CD4-positive, alpha-beta T cell (primary cell): Measurements from ENCODE around the gene PORCN. TPM values are rescaled to one million over a fixed set of nuclear protein-coding genes. Genes with fewer than 3 reads are reported as not detected.
A peak's percentile ranks its signal among the peaks of the same experiment; 100 is the strongest.

ENCODE experiments used
- ATAC-seq: fragments of 200-7000 bp; cut with Tn5 transposase; one replicate; pipeline ENCODE4 v1.10.0; 2022; ENCODE audit warnings: mild to moderate bottlenecking; ENCODE audit not compliant: poor library complexity
- CTCF ChIA-PET: fragments of 350-600 bp; sonication (Branson Sonifier 250); formaldehyde crosslinking; loops from one replicate; lab custom pipeline; 2021; ENCODE audit warnings: antibody characterized with exemption, inconsistent platforms; lab: Charles Lee
- POLR2A ChIA-PET: fragments of 350-600 bp; sonication (Branson Sonifier 250); formaldehyde crosslinking; loops from one replicate; lab custom pipeline; 2021; ENCODE audit warnings: antibody characterized with exemption, inconsistent platforms; lab: Charles Lee
- DNase-seq, 14 experiments: peaks; one replicate each; pipeline ENCODE4 v3.0.0-alpha.2; 2013 to 2020; ENCODE audit warnings: mixed read lengths in 2 of 14
- H3K27ac ChIP-seq, 2 donors: one replicate each; pipeline versions ENCODE4 v1.5.1 to v1.7.0; 2013; ENCODE audit warnings: low read length in 2 of 2, low read depth in 1 of 2, mild to moderate bottlenecking in 1 of 2
- H3K27me3 ChIP-seq, 2 experiments: 1 replicate in 1 of 2; 2 replicates in 1 of 2; pipeline versions ENCODE4 v1.6.1 to v1.7.0; 2013; ENCODE audit warnings: low read length in 2 of 2, control low read depth in 1 of 2, mild to moderate bottlenecking in 1 of 2, moderate library complexity in 1 of 2; ENCODE audit not compliant: insufficient read depth in 2 of 2, control insufficient read depth in 1 of 2
- H3K36me3 ChIP-seq: one replicate; pipeline ENCODE4 v1.6.1; 2013; ENCODE audit warnings: low read length, control low read depth; ENCODE audit not compliant: insufficient read depth
- H3K4me1 ChIP-seq: one replicate; pipeline ENCODE4 v1.6.1; 2013; ENCODE audit warnings: low read length, control low read depth; ENCODE audit not compliant: insufficient read depth
- H3K4me3 ChIP-seq: one replicate; pipeline ENCODE4 v1.5.1; 2013; ENCODE audit warnings: mild to moderate bottlenecking, low read length, moderate library complexity
- H3K9me3 ChIP-seq, 2 experiments: 1 replicate in 1 of 2; 2 replicates in 1 of 2; pipeline versions ENCODE4 v1.6.1 to v1.7.0; 2013; ENCODE audit warnings: low read length in 2 of 2, mild to moderate bottlenecking in 2 of 2, control low read depth in 1 of 2, moderate library complexity in 1 of 2; ENCODE audit not compliant: control insufficient read depth in 1 of 2, insufficient read depth in 1 of 2
- H3K27ac Mint-ChIP-seq: one replicate; pipeline ENCODE4 v1.8.0; 2020; ENCODE audit warnings: mixed read lengths
- H3K27me3 Mint-ChIP-seq: one replicate; pipeline ENCODE4 v1.8.0; 2021; ENCODE audit warnings: mixed read lengths
- H3K36me3 Mint-ChIP-seq: one replicate; pipeline ENCODE4 v1.8.0; 2021; ENCODE audit warnings: low read depth, mixed read lengths
- H3K4me1 Mint-ChIP-seq: one replicate; pipeline ENCODE4 v1.8.0; 2021; ENCODE audit warnings: low read depth, mixed read lengths
- H3K4me3 Mint-ChIP-seq: one replicate; pipeline ENCODE4 v1.8.0; 2020; ENCODE audit warnings: mild to moderate bottlenecking, mixed read lengths
- H3K9me3 Mint-ChIP-seq: one replicate; pipeline ENCODE4 v1.8.0; 2020; ENCODE audit warnings: mixed read lengths
- CTCF ChIP-seq: fragments of 200-600 bp; IDR thresholded peaks from one replicate; pipeline ENCODE4 v1.8.0; 2022; ENCODE audit warnings: antibody characterized with exemption, mild to moderate bottlenecking
- intact Hi-C, 2 experiments: fragments of 100-400 bp; cut with DNase I in 1 of 2; cut with micrococcal nuclease in 1 of 2; formaldehyde crosslinking; loops; one replicate each; pipeline versions ENCODE4 v1.15.1 to v1.9.0; 2023 to 2025; cut with DNase I, micrococcal nuclease
- total RNA-seq, 174 experiments: library from RNA in 2 of 174; stranded (reverse) in 2 of 174; gene quantifications; one replicate each; pipeline ENCODE4 v1.2.3 and lab custom pipeline; 2021 to 2026

Gene PORCN
- total RNA-seq, 2 experiments from 2014 or later, result 12.0 to 14.1 TPM

- peak overlapping the region; percentile 89 for H3K27ac Mint-ChIP-seq
- H3K4me1 Mint-ChIP-seq, result peaks cover 32% of the 10 kb centered on the region
- CTCF ChIA-PET, result interaction anchor here (2.8 kb wide), 1 partner anchor 19 kb away, joined by 9 read pairs; the partner anchor contains the start of gene TBC1D25
- peaks cover 22% of the 10 kb centered on the region for H3K36me3 Mint-ChIP-seq
- Histone ChIP-seq H3K36me3 (peaks cover 5% of the 10 kb centered on the region), H3K4me1 (peaks cover 41% of the 10 kb centered on the region), H3K27ac (peak overlapping the region; percentile 65), H3K9me3 (no peaks in the 10 kb centered on the region), H3K4me3 (peak overlapping the region; percentile 76), H3K27me3 (no peaks in the 10 kb centered on the region)
- no peaks in the 10 kb centered on the region for H3K27me3 Mint-ChIP-seq
- ATAC-seq (no peak), DNase-seq (peak in 2 of 14 experiments; percentile 5 to 14)
- intact Hi-C loops, result loop anchor here (1.0 to 5.0 kb wide), 4 partner anchors 18 to 76 kb away; partner anchors contain the start of genes FTSJ1 (in 2 of the 2), RBM3 (in 1 of the 2), TBC1D25 (in 1 of the 2) and WDR13 (in 1 of the 2)
- H3K9me3 Mint-ChIP-seq, result no peaks in the 10 kb centered on the region
- no peak for TF ChIP-seq CTCF
- H3K4me3 Mint-ChIP-seq, result peak overlapping the region; percentile 92
- POLR2A ChIA-PET, result interaction anchor here (1.7 to 2.0 kb wide), 2 partner anchors 19 to 53 kb away, joined by 6 to 7 read pairs; partner anchors contain the start of genes RBM3 and TBC1D25
Measured at GRCh38 chrX:48520976-48521352, 12.2 kb downstream of the PORCN start.

DNA sequence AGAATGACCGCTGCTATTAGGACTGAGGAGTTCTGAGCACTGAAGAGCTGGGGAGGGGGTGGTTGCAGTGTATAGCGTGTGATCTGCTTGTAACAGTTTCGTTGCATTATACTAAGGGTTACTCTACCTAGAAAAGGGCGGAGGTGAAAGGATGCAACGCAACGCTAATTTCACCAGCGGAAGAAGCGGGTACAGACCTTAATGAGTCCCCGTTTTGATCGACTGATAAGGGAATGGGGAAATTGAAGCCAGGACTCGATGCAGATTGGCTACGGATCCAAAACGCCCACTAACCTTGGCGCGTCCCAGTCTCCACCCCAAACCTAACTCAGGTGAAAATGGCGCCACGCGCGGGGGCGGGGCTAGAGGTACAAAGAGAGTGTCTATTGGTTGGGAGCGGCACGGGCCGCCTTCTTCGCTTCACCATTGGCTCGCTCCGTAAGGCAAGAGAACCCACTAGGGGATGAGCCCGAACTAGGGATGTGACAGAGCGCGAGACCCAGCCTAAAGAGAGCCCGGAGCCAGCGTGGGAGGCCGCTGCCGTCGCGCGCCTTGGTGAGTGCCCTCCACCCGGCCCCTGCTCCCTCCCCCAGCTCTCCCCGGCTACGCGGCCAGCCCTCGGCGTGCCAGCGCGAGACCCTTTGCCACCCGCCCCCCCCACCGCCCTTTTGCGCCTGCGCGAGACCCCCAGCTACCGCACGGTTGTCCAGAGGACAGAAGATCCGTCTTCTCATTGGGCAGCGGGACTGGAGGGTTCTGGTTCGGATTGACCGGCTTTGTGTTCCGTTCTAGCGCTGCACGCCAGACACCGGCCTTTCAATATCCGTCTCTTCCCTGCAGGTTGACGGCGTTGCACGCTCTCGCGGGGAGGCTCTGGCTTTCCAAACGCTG is 12.8 kb downstream of the PORCN start, which contains the start of gene EBP:
Gene EBP (plus strand): TSS at position 456 of the 891 bp plus-strand sequence. CDS start 1,964 bp downstream, outside the sequence.
- intact Hi-C loops, result loop anchor here (1.0 to 5.0 kb wide), 5 partner anchors 17 to 76 kb away; partner anchors contain the start of genes FTSJ1 (in 2 of the 2), TBC1D25 (in 2 of the 2), RBM3 (in 1 of the 2) and WDR13 (in 1 of the 2)
- Histone ChIP-seq H3K27ac (peak within 1 kb of the TSS; percentile 65), H3K36me3 (peaks cover 7% of the 10 kb centered on the region), H3K9me3 (no peaks in the 10 kb centered on the region), H3K4me3 (peak within 1 kb of the TSS; percentile 76), H3K4me1 (peaks cover 41% of the 10 kb centered on the region), H3K27me3 (no peaks in the 10 kb centered on the region)
- no peak for TF ChIP-seq CTCF
- ATAC-seq, result peak; percentile 96
- ChIA-PET CTCF (interaction anchor here (2.8 kb wide), 1 partner anchor 18 kb away, joined by 9 read pairs; the partner anchor contains the start of gene TBC1D25), POLR2A (interaction anchor here (0.6 to 2.0 kb wide), 7 partner anchors 14 to 501 kb away, joined by 3 to 18 read pairs (median 4); partner anchors contain the start of genes RBM3, TBC1D25 and ZNF630)
- Mint-ChIP-seq H3K9me3 (no peaks in the 10 kb centered on the region), H3K4me1 (peaks cover 35% of the 10 kb centered on the region), H3K4me3 (peak within 1 kb of the TSS; percentile 92), H3K27me3 (no peaks in the 10 kb centered on the region), H3K36me3 (peaks cover 22% of the 10 kb centered on the region), H3K27ac (peak within 1 kb of the TSS; percentile 89)
- peak; percentile 87 to 97 (median 92) for DNase-seq

GRCh38 chrX:48522291-48522690 is 13.5 kb downstream of the PORCN start:
- peak overlapping the region; percentile 92 for H3K4me3 Mint-ChIP-seq

More at GRCh38 chrX:48522291-48522690, 13.5 kb downstream of the PORCN start:
- Mint-ChIP-seq H3K27me3 (no peaks in the 10 kb centered on the region), H3K36me3 (peaks cover 27% of the 10 kb centered on the region), H3K4me1 (peaks cover 36% of the 10 kb centered on the region), H3K9me3 (no peaks in the 10 kb centered on the region), H3K27ac (peak overlapping the region; percentile 89)
- H3K4me3 ChIP-seq, result peak overlapping the region; percentile 76
- TF ChIP-seq CTCF, result no peak
- H3K36me3 ChIP-seq, result peaks cover 14% of the 10 kb centered on the region
- no peaks in the 10 kb centered on the region for H3K9me3 ChIP-seq
- DNase-seq (no peak), ATAC-seq (no peak)
- no peaks in the 10 kb centered on the region for H3K27me3 ChIP-seq
- peak overlapping the region in 1 of 2 donors; percentile 65 for H3K27ac ChIP-seq
- ChIA-PET CTCF (interaction anchor here (2.8 kb wide), 1 partner anchor 17 kb away, joined by 9 read pairs; the partner anchor contains the start of gene TBC1D25), POLR2A (interaction anchor here (0.6 to 1.6 kb wide), 6 partner anchors 14 to 501 kb away, joined by 3 to 18 read pairs (median 3); partner anchors contain the start of genes TBC1D25 and ZNF630)
- intact Hi-C loops, result loop anchor here (2.0 to 5.0 kb wide), 4 partner anchors 17 to 75 kb away; partner anchors contain the start of genes FTSJ1 (in 2 of the 2), RBM3 (in 1 of the 2), TBC1D25 (in 1 of the 2) and WDR13 (in 1 of the 2)
- H3K4me1 ChIP-seq, result peaks cover 35% of the 10 kb centered on the region
